Uterus (tissue), 4 donors: Measurements from ENCODE around the gene CNTNAP4. TPM values are rescaled to one million over a fixed set of nuclear protein-coding genes. Genes with fewer than 3 reads are reported as not detected.

Source experiments
- DNase-seq, 2 donors: peaks; one replicate each; pipeline ENCODE4 v3.0.0-alpha.2; 2019 to 2020
- H3K27ac ChIP-seq, 2 donors: fragments of 200-600 bp; sonication (generic); 1 replicate in 1 of 2; 2 replicates in 1 of 2; pipeline ENCODE4 v1.5.1; 2016 to 2018
- H3K27me3 ChIP-seq, 2 donors: fragments of 200-600 bp; sonication (generic); one replicate each; pipeline ENCODE4 v1.5.1; 2018 to 2019; ENCODE audit warnings: control low read depth in 1 of 2
- H3K36me3 ChIP-seq, 2 donors: fragments of 200-600 bp; sonication (generic); one replicate each; pipeline ENCODE4 v1.5.1; 2019; ENCODE audit warnings: control low read depth in 1 of 2
- H3K4me1 ChIP-seq, 2 donors: fragments of 200-600 bp; sonication (generic); one replicate each; pipeline ENCODE4 v1.5.1; 2018 to 2019; ENCODE audit warnings: control low read depth in 1 of 2
- H3K4me3 ChIP-seq, 2 donors: fragments of 200-600 bp; sonication (generic); 1 replicate in 1 of 2; 2 replicates in 1 of 2; pipeline ENCODE4 v1.5.1; 2018 to 2019; ENCODE audit warnings: mild to moderate bottlenecking in 1 of 2
- H3K9me3 ChIP-seq, 2 donors: fragments of 200-600 bp; sonication (generic); one replicate each; pipeline ENCODE4 v1.5.1; 2019; ENCODE audit warnings: control low read depth in 1 of 2
- POLR2A ChIP-seq, 2 donors: fragments of 450-650 bp; IDR thresholded peaks; one replicate each; pipeline ENCODE4 v1.6.1; 2016; ENCODE audit warnings: antibody characterized with exemption in 2 of 2, mild to moderate bottlenecking in 1 of 2, moderate library complexity in 1 of 2
- intact Hi-C: fragments of 100-400 bp; cut with DNase I; formaldehyde crosslinking; loops from one replicate; pipeline ENCODE4 v1.15.1; 2023; ENCODE audit warnings: low total_unique reads
- total RNA-seq, 4 donors: library from RNA; depleted of rRNA in 3 of 4; stranded (reverse); fragments of >200 nt in 3 of 4; gene quantifications; one replicate each; pipeline versions ENCODE4 v1.1.0 to v1.2.4, GENCODE V29; 2014 to 2023
- TF ChIP-seq, protein P1 (sequence below), 4 experiments: fragments of 200-600 bp in 2 of 4; fragments of 450-650 bp in 2 of 4; sonication (generic) in 2 of 4; IDR thresholded peaks; one replicate each; pipeline ENCODE4 v1.5.1; 2016 to 2019; ENCODE audit warnings: antibody characterized with exemption in 4 of 4, mild to moderate bottlenecking in 2 of 4, moderate library complexity in 1 of 4
- donor health status: DM: yes; HTN: yes; CAD: no.

Gene CNTNAP4
- total RNA-seq, 4 donors from 2014 or later: 20.3 TPM; not detected in 3

DNA sequence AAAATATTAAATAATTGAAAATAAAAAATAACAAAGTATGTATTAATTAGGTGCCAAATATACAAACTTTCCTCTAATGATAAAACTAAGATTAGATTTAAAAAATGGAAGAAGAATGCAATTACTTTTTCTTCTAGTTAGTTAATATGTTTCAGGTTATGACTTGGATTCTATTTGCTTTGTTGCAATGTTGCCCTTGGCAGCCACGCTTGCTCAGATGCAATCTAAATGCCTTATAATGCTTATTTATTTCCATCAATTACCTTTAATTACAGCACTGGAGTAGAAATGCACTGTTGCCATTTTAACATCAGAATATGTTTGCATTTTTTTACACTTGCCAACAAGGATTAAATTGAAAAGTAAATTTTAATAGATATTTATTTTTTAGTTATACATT lies 263.9 kb downstream of the CNTNAP4 start:
- no peaks in the 10 kb centered on the region for H3K27me3 ChIP-seq
- H3K4me3 ChIP-seq: no peak overlapping the region
- no peak overlapping the region for H3K27ac ChIP-seq
- H3K36me3 ChIP-seq: no peaks in the 10 kb centered on the region
- DNase-seq: no peak
- intact Hi-C loops: no loop called here
- no peaks in the 10 kb centered on the region for H3K9me3 ChIP-seq
- no peak for TF ChIP-seq POLR2A (IDR thresholded peaks at IDR 0.05)
- TF ChIP-seq, protein P1, sequence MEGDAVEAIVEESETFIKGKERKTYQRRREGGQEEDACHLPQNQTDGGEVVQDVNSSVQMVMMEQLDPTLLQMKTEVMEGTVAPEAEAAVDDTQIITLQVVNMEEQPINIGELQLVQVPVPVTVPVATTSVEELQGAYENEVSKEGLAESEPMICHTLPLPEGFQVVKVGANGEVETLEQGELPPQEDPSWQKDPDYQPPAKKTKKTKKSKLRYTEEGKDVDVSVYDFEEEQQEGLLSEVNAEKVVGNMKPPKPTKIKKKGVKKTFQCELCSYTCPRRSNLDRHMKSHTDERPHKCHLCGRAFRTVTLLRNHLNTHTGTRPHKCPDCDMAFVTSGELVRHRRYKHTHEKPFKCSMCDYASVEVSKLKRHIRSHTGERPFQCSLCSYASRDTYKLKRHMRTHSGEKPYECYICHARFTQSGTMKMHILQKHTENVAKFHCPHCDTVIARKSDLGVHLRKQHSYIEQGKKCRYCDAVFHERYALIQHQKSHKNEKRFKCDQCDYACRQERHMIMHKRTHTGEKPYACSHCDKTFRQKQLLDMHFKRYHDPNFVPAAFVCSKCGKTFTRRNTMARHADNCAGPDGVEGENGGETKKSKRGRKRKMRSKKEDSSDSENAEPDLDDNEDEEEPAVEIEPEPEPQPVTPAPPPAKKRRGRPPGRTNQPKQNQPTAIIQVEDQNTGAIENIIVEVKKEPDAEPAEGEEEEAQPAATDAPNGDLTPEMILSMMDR (IDR thresholded peaks at IDR 0.05): no peak
- no peaks in the 10 kb centered on the region for H3K4me1 ChIP-seq

DNA sequence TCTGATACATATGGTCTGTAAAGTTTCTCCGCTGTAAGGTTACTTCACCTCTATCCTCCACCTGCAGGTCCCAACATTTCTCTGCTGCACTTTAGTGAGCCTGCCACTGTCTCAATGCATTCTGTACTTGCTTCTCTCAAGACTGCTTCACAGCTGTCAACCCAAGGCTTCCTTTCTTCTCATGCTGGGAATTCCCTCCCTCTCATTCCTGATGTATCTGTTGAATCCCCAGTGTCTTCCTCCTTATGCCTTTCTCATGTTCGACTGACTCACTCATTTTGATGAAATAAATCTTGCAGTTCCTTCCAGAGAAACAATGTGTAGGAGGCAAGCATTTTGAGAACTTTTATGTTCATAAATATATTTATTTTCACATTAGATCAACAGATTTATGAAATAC lies 288.3 kb downstream of the CNTNAP4 start:
- H3K27ac ChIP-seq: no peak overlapping the region
- DNase-seq: no peak
- H3K9me3 ChIP-seq: no peaks in the 10 kb centered on the region
- no peaks in the 10 kb centered on the region for H3K36me3 ChIP-seq
- no peaks in the 10 kb centered on the region for H3K4me1 ChIP-seq
- H3K4me3 ChIP-seq: no peak overlapping the region
- intact Hi-C loops: no loop called here
- H3K27me3 ChIP-seq: no peaks in the 10 kb centered on the region
- no peak for TF ChIP-seq POLR2A (IDR thresholded peaks at IDR 0.05)
- TF ChIP-seq, protein P1 (IDR thresholded peaks at IDR 0.05): no peak

DNA sequence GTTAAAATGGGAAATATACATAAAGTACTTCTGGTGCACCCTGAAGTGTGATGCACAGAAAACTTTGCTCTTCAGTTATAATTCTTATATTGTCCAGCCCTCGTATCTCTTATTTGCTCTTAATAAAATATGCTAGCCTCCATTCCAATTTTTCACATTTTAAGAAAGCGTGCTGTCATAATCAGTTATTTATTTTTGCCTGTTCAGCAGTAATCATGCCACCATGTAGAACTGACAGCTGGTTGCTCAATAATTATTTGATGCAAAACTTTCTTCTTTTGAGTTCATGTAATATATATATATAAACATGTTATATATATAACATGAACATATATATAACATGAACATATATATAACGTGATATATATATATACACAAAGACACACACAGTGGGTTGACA lies 294.6 kb downstream of the CNTNAP4 start:
- H3K9me3 ChIP-seq: no peaks in the 10 kb centered on the region
- H3K4me1 ChIP-seq: no peaks in the 10 kb centered on the region
- H3K36me3 ChIP-seq: no peaks in the 10 kb centered on the region
- intact Hi-C loops: no loop called here
- H3K27me3 ChIP-seq: no peaks in the 10 kb centered on the region
- no peak overlapping the region for H3K27ac ChIP-seq
- DNase-seq: no peak
- no peak overlapping the region for H3K4me3 ChIP-seq
- no peak for TF ChIP-seq POLR2A (IDR thresholded peaks at IDR 0.05)
- TF ChIP-seq, protein P1 (IDR thresholded peaks at IDR 0.05): no peak

DNA sequence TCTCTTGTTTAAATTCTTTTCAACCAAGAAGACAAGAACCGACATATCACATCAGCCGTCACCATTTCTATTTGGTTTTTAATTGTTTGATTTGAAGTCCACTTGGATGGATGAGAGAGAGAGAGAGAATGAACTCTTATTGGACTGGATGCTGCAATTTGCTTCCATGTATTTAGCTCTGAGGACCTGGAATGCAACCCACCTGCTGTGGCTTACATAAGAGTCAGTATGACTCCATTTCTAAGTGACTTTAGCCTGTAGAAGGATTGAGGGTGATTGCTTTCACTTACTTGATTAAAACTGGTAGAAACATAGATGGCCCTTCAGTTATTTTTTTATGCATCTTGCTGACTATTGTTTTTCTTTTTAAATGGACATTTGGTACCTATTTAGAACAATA lies 296.1 kb downstream of the CNTNAP4 start:
- H3K9me3 ChIP-seq: no peaks in the 10 kb centered on the region
- TF ChIP-seq POLR2A (IDR thresholded peaks at IDR 0.05): no peak
- TF ChIP-seq, protein P1 (IDR thresholded peaks at IDR 0.05): no peak
- H3K4me1 ChIP-seq: no peaks in the 10 kb centered on the region
- intact Hi-C loops: no loop called here
- DNase-seq: no peak
- H3K4me3 ChIP-seq: no peak overlapping the region
- no peaks in the 10 kb centered on the region for H3K36me3 ChIP-seq
- no peak overlapping the region for H3K27ac ChIP-seq
- no peaks in the 10 kb centered on the region for H3K27me3 ChIP-seq

DNA sequence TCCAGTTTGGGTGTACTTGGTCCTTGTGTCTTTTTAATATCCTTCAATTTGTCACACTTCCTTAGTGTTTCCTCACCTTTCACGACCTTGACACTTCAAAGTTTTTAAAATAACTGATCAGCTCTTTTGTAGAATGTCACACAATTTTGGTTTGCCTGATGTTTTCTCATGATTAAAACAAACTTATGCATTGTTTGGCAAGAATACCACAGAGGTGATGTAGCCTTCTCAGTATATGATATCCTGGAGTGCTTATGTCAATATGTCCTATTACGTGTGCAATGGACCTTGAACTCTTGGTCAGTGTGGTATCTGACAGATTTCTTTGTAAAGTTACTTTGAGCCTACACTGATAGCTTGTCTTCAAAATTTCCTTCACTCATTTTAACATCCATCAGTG lies 297.4 kb downstream of the CNTNAP4 start:
- Histone ChIP-seq H3K4me3 (no peak overlapping the region), H3K36me3 (no peaks in the 10 kb centered on the region), H3K4me1 (no peaks in the 10 kb centered on the region), H3K27ac (no peak overlapping the region), H3K27me3 (no peaks in the 10 kb centered on the region), H3K9me3 (no peaks in the 10 kb centered on the region)
- no peak for DNase-seq
- intact Hi-C loops: no loop called here
- no peak for TF ChIP-seq POLR2A (IDR thresholded peaks at IDR 0.05)
- TF ChIP-seq, protein P1 (IDR thresholded peaks at IDR 0.05): no peak
